Activated CD8-positive, alpha-beta memory T cell treated with anti-CD3 and anti-CD28 coated beads for 24 hours (primary cell): ENCODE measurements around the gene FCF1.

Source experiments
- DNase-seq: peaks from one replicate; pipeline ENCODE4 v3.0.0-alpha.2; 2020

FCF1 gene

GRCh38 chr14:74712499-74713394 lies at the start of gene FCF1, which contains the start of gene AREL1:
Gene FCF1, plus strand, starts transcription at chr14:74713144. Its CDS starts 54 bp downstream, at chr14:74713198.
Gene AREL1, minus strand, starts transcription at chr14:74713080. Its CDS starts 27,465 bp downstream, at chr14:74685615.
- peak; percentile 88 for DNase-seq

GRCh38 chr14:74663884-74664283 lies 49.1 kb upstream of the FCF1 start:
- no peak for DNase-seq

- DNase-seq, result no peak
Observed at GRCh38 chr14:74664717-74665116, 48.2 kb upstream of the FCF1 start.

GRCh38 chr14:74667758-74668157 lies 45.2 kb upstream of the FCF1 start:
- DNase-seq, result no peak

- no peak for DNase-seq
Observed at GRCh38 chr14:74669256-74669655, 43.7 kb upstream of the FCF1 start.

- DNase-seq, result no peak
Observed at GRCh38 chr14:74669846-74670245, 43.1 kb upstream of the FCF1 start.

- no peak for DNase-seq
Observed at GRCh38 chr14:74670726-74671411, 42.1 kb upstream of the FCF1 start.

GRCh38 chr14:74671789-74672188 lies 41.2 kb upstream of the FCF1 start:
- no peak for DNase-seq

GRCh38 chr14:74673768-74674167 lies 39.2 kb upstream of the FCF1 start:
- no peak for DNase-seq

GRCh38 chr14:74675219-74675618 lies 37.7 kb upstream of the FCF1 start:
- DNase-seq, result no peak

GRCh38 chr14:74682169-74682952 lies 30.6 kb upstream of the FCF1 start:
- DNase-seq, result no peak

GRCh38 chr14:74683406-74683805 lies 29.5 kb upstream of the FCF1 start:
- no peak for DNase-seq

- no peak for DNase-seq
Observed at GRCh38 chr14:74684434-74684833, 28.5 kb upstream of the FCF1 start.

GRCh38 chr14:74685056-74685455 lies 27.9 kb upstream of the FCF1 start:
- no peak for DNase-seq

GRCh38 chr14:74685921-74686678 lies 26.8 kb upstream of the FCF1 start:
- DNase-seq, result no peak

- no peak for DNase-seq
Observed at GRCh38 chr14:74691456-74691855, 21.5 kb upstream of the FCF1 start.

GRCh38 chr14:74693191-74693590 lies 19.8 kb upstream of the FCF1 start:
- no peak for DNase-seq

- no peak for DNase-seq
Observed at GRCh38 chr14:74695406-74695805, 17.5 kb upstream of the FCF1 start.

- no peak for DNase-seq
Observed at GRCh38 chr14:74697011-74697410, 15.9 kb upstream of the FCF1 start.

- DNase-seq, result no peak
Observed at GRCh38 chr14:74697543-74697942, 15.4 kb upstream of the FCF1 start.

- no peak for DNase-seq
Observed at GRCh38 chr14:74697976-74698375, 15.0 kb upstream of the FCF1 start.

GRCh38 chr14:74698465-74698864 lies 14.5 kb upstream of the FCF1 start:
- DNase-seq, result no peak

GRCh38 chr14:74702293-74702692 lies 10.7 kb upstream of the FCF1 start:
- DNase-seq, result no peak
